HG03108 (cell line): ENCODE results near the gene ZNF358.

Experiments
- ATAC-seq: cut with Tn5 transposase; IDR thresholded peaks from one replicate; pipeline ENCODE4 v1.9.1; 2021; ENCODE audit warnings: moderate library complexity; ENCODE audit not compliant: unreplicated experiment

The ZNF358 gene

GRCh38 chr19:7488736-7489353 is 27.1 kb upstream of the ZNF358 start, which contains the start of gene PEX11G:
Gene PEX11G, minus strand, starts transcription at chr19:7489035. Its CDS starts 25 bp downstream, at chr19:7489010.
- peak; percentile 77 for ATAC-seq

- no peak for ATAC-seq
Measured at GRCh38 chr19:7489609-7490044, 26.3 kb upstream of the ZNF358 start.

- no peak for ATAC-seq
Measured at GRCh38 chr19:7492142-7492541, 23.8 kb upstream of the ZNF358 start.

- no peak for ATAC-seq
Measured at GRCh38 chr19:7492558-7492957, 23.3 kb upstream of the ZNF358 start.

GRCh38 chr19:7494416-7495098 is 21.3 kb upstream of the ZNF358 start:
- no peak for ATAC-seq

- no peak for ATAC-seq
Measured at GRCh38 chr19:7497292-7497691, 18.6 kb upstream of the ZNF358 start.

GRCh38 chr19:7500811-7501450 is 15.0 kb upstream of the ZNF358 start:
- ATAC-seq = no peak

- no peak for ATAC-seq
Measured at GRCh38 chr19:7502552-7502951, 13.4 kb upstream of the ZNF358 start.

- ATAC-seq = no peak
Measured at GRCh38 chr19:7504684-7505083, 11.2 kb upstream of the ZNF358 start.

- no peak for ATAC-seq
Measured at GRCh38 chr19:7505288-7505681, 10.6 kb upstream of the ZNF358 start.

- no peak for ATAC-seq
Measured at GRCh38 chr19:7505682-7506384, 10.1 kb upstream of the ZNF358 start.

GRCh38 chr19:7506385-7507328 is 9.2 kb upstream of the ZNF358 start:
- ATAC-seq = no peak

GRCh38 chr19:7507884-7508283 is 8.0 kb upstream of the ZNF358 start:
- ATAC-seq = no peak

- no peak for ATAC-seq
Measured at GRCh38 chr19:7509625-7510024, 6.3 kb upstream of the ZNF358 start.

- ATAC-seq = no peak
Measured at GRCh38 chr19:7512400-7512851, 3.5 kb upstream of the ZNF358 start.

- ATAC-seq = no peak
Measured at GRCh38 chr19:7513809-7514642, 1.9 kb upstream of the ZNF358 start.

GRCh38 chr19:7515110-7515644 is 726 bp upstream of the ZNF358 start:
- no peak for ATAC-seq

- no peak for ATAC-seq
Measured at GRCh38 chr19:7516333-7516732, 430 bp downstream of the ZNF358 start.

GRCh38 chr19:7516878-7517277 is 975 bp downstream of the ZNF358 start:
- ATAC-seq = no peak
